Measurements from ENCODE around the gene NDST4.

DNA sequence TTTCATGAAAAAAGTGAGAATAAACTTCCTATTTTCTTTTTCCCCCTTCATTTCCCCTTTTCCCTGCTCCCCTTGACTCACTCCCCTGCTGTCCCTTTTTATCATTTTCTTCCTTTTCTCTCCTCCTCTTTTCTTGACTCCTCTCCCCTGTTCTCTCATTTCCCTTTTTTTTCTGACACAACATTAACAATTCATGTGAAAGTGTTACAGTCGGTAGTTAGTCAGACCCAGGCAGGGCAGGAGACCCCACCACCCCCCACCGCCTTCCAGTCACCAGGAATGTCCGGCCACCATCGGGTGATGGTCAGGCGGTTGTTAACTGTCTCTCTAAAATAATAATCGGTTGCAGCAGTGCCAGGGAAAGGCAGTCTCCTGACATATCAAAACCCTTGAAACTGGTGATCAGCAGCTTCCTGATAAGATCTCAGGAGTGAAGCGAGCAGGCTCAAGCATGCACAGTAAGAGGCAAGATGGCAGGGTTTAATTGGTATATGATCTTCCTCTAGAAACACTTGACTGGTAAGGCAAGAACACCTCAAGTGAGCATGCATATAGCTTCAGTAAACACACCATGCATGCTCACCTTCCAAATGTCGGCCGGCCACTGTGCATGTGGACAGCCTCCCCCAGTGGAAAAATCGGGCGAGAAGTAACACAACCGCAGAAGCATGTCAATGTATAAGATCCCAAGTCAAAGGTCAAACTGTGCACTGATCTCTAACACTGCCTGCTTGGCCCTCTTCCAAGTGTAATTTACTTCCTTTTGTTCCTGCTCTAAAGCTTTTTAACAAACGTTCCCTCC, 191.4 kb downstream of the NDST4 start:
- no peak for TF ChIP-seq EZH2 (IDR thresholded peaks at IDR 0.05; ENCODE audit: borderline replicate concordance, low read depth, low read length, severe bottlenecking)
- no peak for TF ChIP-seq CTCF (IDR thresholded peaks at IDR 0.05; ENCODE audit: borderline replicate concordance, extremely low read depth, low read length, poor library complexity, severe bottlenecking)

Data from DND-41 (cell line).